C4-2B (cell line): ENCODE measurements around the gene FUS.

Experiments
- H3K27ac ChIP-seq: fragments of 450-650 bp; 2 replicates; pipeline ENCODE4 v1.5.1; 2017
- CTCF ChIP-seq: fragments of 450-650 bp; conservative IDR thresholded peaks from 2 replicates; pipeline ENCODE4 v1.5.1; 2017; ENCODE audit warnings: mild to moderate bottlenecking
- ZFX ChIP-seq: fragments of 450-650 bp; IDR thresholded peaks from 2 replicates; pipeline ENCODE4 v1.6.1; 2017

Gene FUS

GRCh38 chr16:31224092-31224955 lies 44.4 kb downstream of the FUS start:
- TF ChIP-seq CTCF (no peak), ZFX (no peak)
- no peak overlapping the region for H3K27ac ChIP-seq

- TF ChIP-seq ZFX (no peak), CTCF (no peak)
- no peak overlapping the region for H3K27ac ChIP-seq
Observed at GRCh38 chr16:31225193-31225592, 45.3 kb downstream of the FUS start.

GRCh38 chr16:31228206-31228605 lies 48.3 kb downstream of the FUS start:
- no peak overlapping the region for H3K27ac ChIP-seq
- no peak for TF ChIP-seq ZFX
- TF ChIP-seq CTCF: no peak

GRCh38 chr16:31229501-31229900 lies 49.6 kb downstream of the FUS start:
- no peak overlapping the region for H3K27ac ChIP-seq
- no peak for TF ChIP-seq ZFX
- TF ChIP-seq CTCF: no peak

GRCh38 chr16:31238041-31238440 lies 58.1 kb downstream of the FUS start:
- TF ChIP-seq CTCF (no peak), ZFX (no peak)
- H3K27ac ChIP-seq: no peak overlapping the region
